ENCODE measurements around the gene MYL11. TPM values are rescaled to one million over a fixed set of nuclear protein-coding genes. Genes with fewer than 3 reads are reported as not detected.

MYL11 gene
- polyA plus RNA-seq, 1 of the 3 experiments (the other 2 are of a cell fraction), result 0.23 TPM

DNA sequence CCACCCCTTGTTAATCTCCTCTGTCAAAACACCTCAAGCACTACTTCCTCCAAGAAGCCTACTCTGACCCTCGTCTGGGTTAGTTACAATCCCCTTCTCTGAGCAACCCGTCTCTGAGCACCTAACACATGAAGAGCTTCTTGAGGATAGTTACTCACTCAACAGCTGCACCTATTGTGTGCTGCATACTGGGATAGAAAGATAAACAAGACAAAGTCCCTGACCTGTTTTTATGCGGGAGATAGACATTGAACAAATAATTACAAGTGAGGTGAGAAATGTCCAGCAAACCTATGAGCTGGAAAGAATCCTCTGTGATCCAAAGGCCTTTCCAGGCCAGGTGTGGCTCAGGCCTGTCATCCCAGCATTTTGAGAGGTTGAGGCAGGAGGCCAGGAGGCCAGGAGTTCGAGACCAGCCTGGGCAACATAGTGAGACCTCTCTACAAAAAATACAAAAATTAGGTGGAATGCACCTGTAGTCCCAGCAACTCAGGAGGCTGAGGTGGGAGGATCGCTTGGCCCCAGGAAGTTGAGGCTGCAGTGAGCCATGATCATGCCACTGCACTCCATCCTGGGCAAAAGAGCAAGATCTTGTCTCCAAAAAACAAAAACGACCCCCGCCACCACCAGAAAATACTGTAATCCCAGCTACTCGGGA lies 27.3 kb downstream of the MYL11 start:
- H2AFZ ChIP-seq (ENCODE audit: low read depth), result no peak overlapping the region
- POLR2A ChIA-PET, result interaction anchor here (0.6 kb wide), 1 partner anchor 43 kb away, joined by 3 read pairs; no protein-coding TSS in a partner anchor
- H3K9ac ChIP-seq, result no peak overlapping the region
- H3K79me2 ChIP-seq (ENCODE audit: insufficient read depth), result peaks cover 12% of the 10 kb centered on the region; the same call in 1 of the 2 replicates
- H3K4me2 ChIP-seq, result no peak overlapping the region
- no peaks in the 10 kb centered on the region for H4K20me1 ChIP-seq (ENCODE audit: insufficient read depth)
- H3K9me2 ChIP-seq, result no peaks in the 10 kb centered on the region
- no peak overlapping the region for H3K27ac ChIP-seq (ENCODE audit: low read depth in 2 of 2, low read length in 1 of 2)
- no peaks in the 10 kb centered on the region for H3K27me3 ChIP-seq (ENCODE audit: insufficient read depth)
- peaks cover 7 to 12% of the 10 kb centered on the region in 2 experiments; a peak in 1 of 4 replicates for H3K4me1 ChIP-seq (ENCODE audit: control insufficient read depth in 1 of 2, insufficient read depth in 2 of 2, low read depth in 1 of 2, low read length in 1 of 2)
- H3K9me3 ChIP-seq, result no peaks in the 10 kb centered on the region
- H3F3A ChIP-seq (replicated peaks; ENCODE audit: insufficient read depth), result peaks cover 29% of the 10 kb centered on the region
- no peak overlapping the region for H3K4me3 ChIP-seq (ENCODE audit: low read depth in 2 of 2, low read length in 1 of 2)
- no peak for DNase-seq
- CTCF ChIA-PET, result interaction anchor here (1.2 kb wide), 1 partner anchor 25 kb away, joined by 3 read pairs; no protein-coding TSS in a partner anchor
- no peak for TF ChIP-seq JUND (IDR thresholded peaks at IDR 0.05)
- TF ChIP-seq GABPA (IDR thresholded peaks at IDR 0.05; ENCODE audit: low read depth), result no peak
- WGBS (ENCODE audit: low lambda C conversion rate), result 84% methylated on average over 8 of the region's 8 CpGs
- peaks cover 5 to 18% of the 10 kb centered on the region in 2 experiments for H3K36me3 ChIP-seq (replicated peaks in 1 of 2; ENCODE audit: control insufficient read depth in 1 of 2, insufficient read depth in 2 of 2, low read length in 1 of 2)

DNA sequence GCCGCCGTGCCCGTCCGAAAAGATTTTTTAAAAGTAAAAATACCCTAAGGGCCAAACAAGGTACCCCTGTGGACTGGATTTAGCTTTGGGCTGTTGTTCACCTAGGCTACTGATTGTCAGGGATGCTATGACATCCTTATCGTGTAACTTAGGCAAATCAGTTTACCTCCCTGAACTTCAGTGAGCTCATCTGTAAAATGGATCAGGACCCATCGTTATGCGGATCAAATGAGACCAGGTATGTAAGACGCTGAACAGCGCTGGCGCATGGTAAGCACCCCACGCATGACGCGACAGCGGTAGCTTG lies 32.1 kb downstream of the MYL11 start:
- TF ChIP-seq RFX5 (IDR thresholded peaks at IDR 0.05; ENCODE audit: low read length) (no peak), GATA2 (CRISPR knock-in tag; IDR thresholded peaks at IDR 0.05) (peak; percentile 52)

DNA sequence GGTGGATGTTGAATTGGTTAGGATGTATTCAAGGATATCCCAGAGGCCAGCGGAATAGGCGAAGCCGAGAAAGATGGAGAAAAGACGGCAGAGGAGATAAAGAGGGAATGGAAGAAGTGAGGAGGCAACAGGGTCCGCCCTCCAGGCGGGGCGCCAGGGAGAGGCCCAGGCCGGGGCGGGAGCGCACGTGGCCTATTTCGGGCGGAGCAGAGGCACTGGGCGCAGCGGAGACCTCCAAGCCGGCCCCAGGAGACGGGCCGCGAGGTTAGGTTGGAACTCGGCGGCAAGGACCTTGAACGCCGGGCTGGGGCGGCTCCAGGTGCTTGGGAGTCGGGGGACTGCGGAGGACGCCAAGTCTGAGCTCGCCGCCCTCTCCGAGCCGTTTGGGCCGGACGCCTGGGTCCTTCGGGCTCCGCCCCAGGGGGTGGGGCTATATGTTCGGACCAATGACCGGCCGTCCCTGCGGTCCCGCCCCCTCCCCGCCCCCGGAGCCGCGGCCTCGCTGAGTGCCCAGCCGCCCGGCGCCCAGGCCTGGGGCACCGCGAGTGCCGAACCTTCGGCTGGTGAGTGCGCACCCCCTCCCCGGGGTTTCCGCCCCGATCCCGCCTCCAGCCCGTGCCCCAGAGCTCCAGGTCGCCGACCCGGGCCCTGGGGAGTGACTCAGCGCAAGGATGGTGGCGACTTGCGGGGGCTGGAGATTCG lies 32.7 kb downstream of the MYL11 start, which contains the start of gene ZNF771:
TSS of gene ZNF771 (plus strand) at position 505 of the 702 bp plus-strand sequence. CDS start 448 bp downstream, outside the sequence.
- Histone ChIP-seq H3K4me3 (ENCODE audit: low read depth in 2 of 2, low read length in 1 of 2) (peak within 1 kb of the TSS; percentile 69 to 99), H3K27ac (ENCODE audit: low read depth in 2 of 2, low read length in 1 of 2) (peak within 1 kb of the TSS; percentile 73 to 74), H3K9me2 (no peaks in the 10 kb centered on the region), H3F3A (replicated peaks; ENCODE audit: insufficient read depth) (peaks cover 16% of the 10 kb centered on the region), H3K9ac (peak within 1 kb of the TSS; percentile 93), H3K9me3 (no peaks in the 10 kb centered on the region), H4K20me1 (ENCODE audit: insufficient read depth) (no peaks in the 10 kb centered on the region), H2AFZ (ENCODE audit: low read depth) (peak within 1 kb of the TSS; percentile 68), H3K27me3 (ENCODE audit: insufficient read depth) (no peaks in the 10 kb centered on the region), H3K4me2 (peak within 1 kb of the TSS; percentile 97), H3K4me1 (ENCODE audit: control insufficient read depth in 1 of 2, insufficient read depth in 2 of 2, low read depth in 1 of 2, low read length in 1 of 2) (peaks cover 8 to 15% of the 10 kb centered on the region in 2 experiments; a peak in 2 of 4 replicates), H3K36me3 (replicated peaks in 1 of 2; ENCODE audit: control insufficient read depth in 1 of 2, insufficient read depth in 2 of 2, low read length in 1 of 2) (peaks cover 4 to 9% of the 10 kb centered on the region in 2 experiments), H3K79me2 (ENCODE audit: insufficient read depth) (peaks cover 30% of the 10 kb centered on the region)
- ChIA-PET CTCF (interaction anchor here (0.8 to 4.8 kb wide), 6 partner anchors 8 to 53 kb away, joined by 3 to 38 read pairs (median 18); partner anchors contain the start of genes CD2BP2 and ZNF48), POLR2A (interaction anchor here (1.2 to 2.5 kb wide), 6 partner anchors 9 to 53 kb away, joined by 4 to 17 read pairs (median 8); partner anchors contain the start of genes CD2BP2, TBC1D10B and ZNF48)
- 9% methylated on average over 12 of the region's 65 CpGs for WGBS (ENCODE audit: low lambda C conversion rate)
- peak; percentile 96 for DNase-seq
- TF ChIP-seq CHD2 (IDR thresholded peaks at IDR 0.05; ENCODE audit: low read length, partially characterized antibody), result no peak
- TF ChIP-seq, protein P1, sequence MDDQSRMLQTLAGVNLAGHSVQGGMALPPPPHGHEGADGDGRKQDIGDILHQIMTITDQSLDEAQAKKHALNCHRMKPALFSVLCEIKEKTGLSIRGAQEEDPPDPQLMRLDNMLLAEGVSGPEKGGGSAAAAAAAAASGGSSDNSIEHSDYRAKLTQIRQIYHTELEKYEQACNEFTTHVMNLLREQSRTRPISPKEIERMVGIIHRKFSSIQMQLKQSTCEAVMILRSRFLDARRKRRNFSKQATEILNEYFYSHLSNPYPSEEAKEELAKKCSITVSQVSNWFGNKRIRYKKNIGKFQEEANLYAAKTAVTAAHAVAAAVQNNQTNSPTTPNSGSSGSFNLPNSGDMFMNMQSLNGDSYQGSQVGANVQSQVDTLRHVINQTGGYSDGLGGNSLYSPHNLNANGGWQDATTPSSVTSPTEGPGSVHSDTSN (IDR thresholded peaks at IDR 0.05), result no peak
- peak; percentile 84 for TF ChIP-seq USF1 (IDR thresholded peaks at IDR 0.05; ENCODE audit: borderline replicate concordance, low read depth)
- TF ChIP-seq FOXM1 (IDR thresholded peaks at IDR 0.05; ENCODE audit: low read depth), result no peak
- TF ChIP-seq RXRA (IDR thresholded peaks at IDR 0.05; ENCODE audit: borderline replicate concordance, low read depth), result no peak; the same call in 1 of the 2 replicates
- TF ChIP-seq NFIC (IDR thresholded peaks at IDR 0.05; ENCODE audit: borderline replicate concordance), result peak; percentile 29; the same call in 1 of the 2 replicates
- TF ChIP-seq FOSL2 (IDR thresholded peaks at IDR 0.05; ENCODE audit: borderline replicate concordance, low read depth), result no peak
- peak; percentile 47; the same call in 1 of the 2 replicates for TF ChIP-seq SIN3A (IDR thresholded peaks at IDR 0.05; ENCODE audit: borderline replicate concordance, low read depth, low read length)
- TF ChIP-seq SMC3 (IDR thresholded peaks at IDR 0.05; ENCODE audit: low read depth, low read length), result no peak
- TF ChIP-seq FOXJ3 (CRISPR knock-in tag; IDR thresholded peaks at IDR 0.05), result no peak
- peak; percentile 86 for TF ChIP-seq POLR2AphosphoS5 (IDR thresholded peaks at IDR 0.05; ENCODE audit: low read depth, low read length)
- 0 out of 2 replicates have a peak, but pooled peaks have one; percentile 26 for TF ChIP-seq TEAD4 (IDR thresholded peaks at IDR 0.05; ENCODE audit: borderline replicate concordance, insufficient read depth)
- no peak; the same call in 1 of the 2 replicates for TF ChIP-seq TCF12 (IDR thresholded peaks at IDR 0.05)

More for the DNA sequence above, 32.1 kb downstream of the MYL11 start:
- Histone ChIP-seq H3K36me3 (replicated peaks in 1 of 2; ENCODE audit: control insufficient read depth in 1 of 2, insufficient read depth in 2 of 2, low read length in 1 of 2) (peaks cover 2 to 4% of the 10 kb centered on the region in 2 experiments), H3K4me3 (ENCODE audit: low read depth in 2 of 2, low read length in 1 of 2) (peak overlapping the region; percentile 69 to 99), H3K27me3 (ENCODE audit: insufficient read depth) (no peaks in the 10 kb centered on the region), H2AFZ (ENCODE audit: low read depth) (peak overlapping the region; percentile 68), H3K4me2 (peak overlapping the region; percentile 97), H3K9ac (peak overlapping the region; percentile 93), H3K27ac (ENCODE audit: low read depth in 2 of 2, low read length in 1 of 2) (peak overlapping the region; percentile 67 to 73), H3K4me1 (ENCODE audit: control insufficient read depth in 1 of 2, insufficient read depth in 2 of 2, low read depth in 1 of 2, low read length in 1 of 2) (peaks cover 6 to 15% of the 10 kb centered on the region in 2 experiments; a peak in 2 of 4 replicates), H4K20me1 (ENCODE audit: insufficient read depth) (no peaks in the 10 kb centered on the region), H3K9me3 (no peaks in the 10 kb centered on the region), H3K79me2 (ENCODE audit: insufficient read depth) (peaks cover 25% of the 10 kb centered on the region), H3K9me2 (no peaks in the 10 kb centered on the region), H3F3A (replicated peaks; ENCODE audit: insufficient read depth) (peaks cover 17% of the 10 kb centered on the region)
- ChIA-PET CTCF (interaction anchor here (1.6 to 3.7 kb wide), 4 partner anchors 11 to 53 kb away, joined by 5 to 30 read pairs (median 18); partner anchors contain the start of genes CD2BP2 and ZNF48), POLR2A (interaction anchor here (1.2 to 2.5 kb wide), 6 partner anchors 8 to 52 kb away, joined by 4 to 17 read pairs (median 8); partner anchors contain the start of genes CD2BP2, TBC1D10B and ZNF48)
- WGBS (ENCODE audit: low lambda C conversion rate), result 58% methylated on average over 14 of the region's 14 CpGs
- DNase-seq, result no peak

Measured in SK-N-SH (cell line).